GM10266 (cell line): ENCODE results near the gene FRS3.

Experiments used
- DNase-seq: peaks from one replicate; pipeline ENCODE4 v3.0.0; 2012; ENCODE audit errors: extremely low spot score
- TF ChIP-seq, protein P1 (sequence below): IDR thresholded peaks from 2 replicates; pipeline ENCODE4 v1.5.1; 2012; ENCODE audit warnings: mild to moderate bottlenecking, low read depth; ENCODE audit not compliant: control insufficient read depth, insufficient read depth; ENCODE audit errors: missing control alignments

The FRS3 gene

DNA sequence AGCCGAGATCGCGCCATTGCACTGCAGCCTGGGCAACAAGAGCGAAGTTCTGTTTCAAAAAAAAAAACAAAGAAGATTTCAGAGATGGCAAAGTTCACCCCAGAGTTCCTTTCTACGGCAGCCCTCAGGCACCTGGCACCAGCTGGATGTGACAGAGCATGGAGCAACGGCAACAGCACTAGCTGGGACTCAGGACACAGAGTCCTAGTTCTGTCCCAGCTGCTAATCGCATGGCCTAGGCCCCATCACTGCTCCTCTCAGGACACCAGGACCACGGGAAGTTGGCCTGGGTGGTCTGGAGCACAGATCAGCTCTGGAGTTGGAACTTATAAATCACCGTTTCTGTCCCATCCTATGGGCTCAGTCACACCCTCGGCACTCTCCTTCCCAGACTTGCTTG lies 33.6 kb downstream of the FRS3 start:
- TF ChIP-seq, protein P1, sequence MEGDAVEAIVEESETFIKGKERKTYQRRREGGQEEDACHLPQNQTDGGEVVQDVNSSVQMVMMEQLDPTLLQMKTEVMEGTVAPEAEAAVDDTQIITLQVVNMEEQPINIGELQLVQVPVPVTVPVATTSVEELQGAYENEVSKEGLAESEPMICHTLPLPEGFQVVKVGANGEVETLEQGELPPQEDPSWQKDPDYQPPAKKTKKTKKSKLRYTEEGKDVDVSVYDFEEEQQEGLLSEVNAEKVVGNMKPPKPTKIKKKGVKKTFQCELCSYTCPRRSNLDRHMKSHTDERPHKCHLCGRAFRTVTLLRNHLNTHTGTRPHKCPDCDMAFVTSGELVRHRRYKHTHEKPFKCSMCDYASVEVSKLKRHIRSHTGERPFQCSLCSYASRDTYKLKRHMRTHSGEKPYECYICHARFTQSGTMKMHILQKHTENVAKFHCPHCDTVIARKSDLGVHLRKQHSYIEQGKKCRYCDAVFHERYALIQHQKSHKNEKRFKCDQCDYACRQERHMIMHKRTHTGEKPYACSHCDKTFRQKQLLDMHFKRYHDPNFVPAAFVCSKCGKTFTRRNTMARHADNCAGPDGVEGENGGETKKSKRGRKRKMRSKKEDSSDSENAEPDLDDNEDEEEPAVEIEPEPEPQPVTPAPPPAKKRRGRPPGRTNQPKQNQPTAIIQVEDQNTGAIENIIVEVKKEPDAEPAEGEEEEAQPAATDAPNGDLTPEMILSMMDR, result no peak
- DNase-seq, result no peak

- TF ChIP-seq, protein P1, result no peak
Measured at GRCh38 chr6:41744236-41744787, 35.4 kb downstream of the FRS3 start.

GRCh38 chr6:41743406-41744235 lies 36.1 kb downstream of the FRS3 start:
- no peak for DNase-seq
- TF ChIP-seq, protein P1, result no peak

More at GRCh38 chr6:41744236-41744787, 35.4 kb downstream of the FRS3 start:
- no peak for DNase-seq

DNA sequence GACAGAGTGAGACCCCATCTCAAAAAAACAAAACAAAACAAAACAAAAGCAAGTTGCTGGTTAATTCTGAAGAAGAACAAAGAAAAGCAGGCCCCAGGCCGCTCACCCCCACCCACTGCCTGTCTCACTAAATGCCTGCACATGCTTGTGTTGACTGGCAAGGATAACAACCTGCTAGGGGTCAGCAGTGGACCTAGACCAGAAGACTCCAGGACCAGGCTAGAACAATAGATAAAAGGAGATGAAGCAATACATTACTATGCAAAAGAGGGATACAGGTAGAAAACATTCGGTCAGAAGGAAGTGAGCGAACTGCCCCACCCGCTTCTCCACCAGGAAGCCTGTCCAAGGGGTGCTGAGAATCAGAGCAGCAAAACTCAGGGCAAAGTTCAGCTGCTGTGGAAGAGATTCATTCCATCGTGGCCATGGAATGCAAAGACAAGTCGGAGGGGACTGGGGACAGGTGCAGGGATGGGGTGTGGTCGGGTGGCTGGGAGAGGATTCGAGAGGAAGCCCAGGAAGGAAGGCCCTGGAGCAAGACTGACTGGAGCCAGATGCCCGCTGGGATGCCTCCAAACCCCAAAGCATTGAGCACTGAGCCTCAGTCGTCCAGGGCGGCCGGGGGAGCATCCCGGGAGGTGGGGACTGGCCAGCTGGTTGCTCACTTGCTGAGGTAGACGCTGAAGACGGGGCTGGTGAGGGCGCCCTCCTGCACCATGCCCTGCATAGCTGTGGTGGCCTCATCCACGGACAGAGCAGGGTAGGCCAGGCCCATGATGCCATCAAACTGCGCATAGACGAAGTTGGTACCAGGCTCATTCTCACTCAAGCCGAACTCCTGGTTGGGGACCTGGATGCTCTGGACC lies 37.8 kb downstream of the FRS3 start:
- TF ChIP-seq, protein P1, result no peak
- no peak for DNase-seq

DNA sequence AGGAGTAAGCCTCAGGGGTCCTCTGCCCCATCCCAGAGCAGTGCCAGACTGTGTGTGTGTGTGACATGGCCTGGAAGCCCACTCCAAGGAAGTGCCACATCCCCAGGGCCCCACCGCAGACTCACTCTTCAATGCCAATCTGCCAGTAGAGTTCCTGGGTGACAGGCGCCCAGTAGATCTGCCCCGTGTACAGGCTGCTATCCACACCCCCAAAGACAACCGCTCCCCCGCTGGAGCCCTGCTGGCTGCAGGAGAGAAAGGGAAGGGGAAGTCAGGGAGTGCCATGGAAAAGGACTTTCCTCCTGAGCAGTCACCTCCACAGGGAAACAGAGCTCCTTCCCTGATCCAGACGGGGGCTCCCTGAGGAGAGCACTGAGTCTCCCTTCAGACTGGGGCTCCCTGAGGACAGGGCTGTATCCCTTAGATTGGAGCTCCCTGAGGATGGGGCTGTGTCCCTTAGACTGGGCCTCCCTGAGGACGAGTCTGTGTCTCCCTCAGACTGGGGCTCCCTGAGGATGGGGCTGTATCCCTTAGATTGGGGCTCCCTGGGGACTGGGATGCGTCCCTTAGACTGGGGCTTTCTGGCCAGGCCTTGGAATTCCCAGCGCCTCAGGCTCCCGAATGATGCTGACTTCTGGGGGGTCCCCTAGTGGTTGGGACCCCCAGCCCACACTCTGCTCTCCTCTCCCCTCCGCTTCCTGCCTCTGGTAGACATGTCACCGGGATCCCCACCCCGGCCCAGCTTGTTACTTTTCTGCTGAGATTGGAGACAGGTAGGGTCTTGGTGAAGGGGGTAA lies 39.1 kb downstream of the FRS3 start:
- no peak for DNase-seq
- TF ChIP-seq, protein P1, result no peak

DNA sequence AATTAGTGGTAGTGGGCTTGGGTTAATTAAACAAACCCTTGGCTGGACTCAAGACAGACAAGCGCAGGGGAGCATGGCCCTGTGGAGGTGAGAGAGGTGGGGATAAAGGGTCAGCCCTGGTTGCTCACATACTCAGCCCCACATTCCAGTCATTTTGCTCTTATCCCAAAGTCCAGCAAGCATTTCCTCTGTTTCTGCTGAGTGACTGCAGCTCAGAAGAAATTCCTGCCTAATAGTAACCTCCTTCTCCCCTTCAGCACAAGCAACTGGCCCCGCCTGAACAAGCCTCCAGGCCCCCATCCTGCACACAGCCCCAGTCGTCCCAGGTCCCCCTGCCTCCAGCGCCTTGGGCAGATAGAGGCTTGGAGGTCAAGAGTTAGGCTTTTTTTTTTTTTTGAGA lies 40.7 kb downstream of the FRS3 start:
- no peak for DNase-seq
- TF ChIP-seq, protein P1, result no peak
